Measurements from ENCODE around the gene RRAS2. TPM values are rescaled to one million over a fixed set of nuclear protein-coding genes. Genes with fewer than 3 reads are reported as not detected.

The RRAS2 gene
- total and polyA plus RNA-seq, 2 of the 4 experiments (the other 2 are of a cell fraction): 85.5 to 106 TPM

GRCh38 chr11:14386081-14386480, 27.1 kb upstream of the RRAS2 start:
- no peak overlapping the region for H3K14ac ChIP-seq (replicated peaks; ENCODE audit: low read depth, low read length)

More at GRCh38 chr11:14386081-14386480, 27.1 kb upstream of the RRAS2 start:
- Histone ChIP-seq H2AK9ac (replicated peaks; ENCODE audit: low read depth, low read length, poor library complexity) (no peak overlapping the region), H3K56ac (ENCODE audit: extremely low read depth, insufficient read depth, low read length) (no peak overlapping the region), H2AK5ac (ENCODE audit: low read depth, low read length) (no peak overlapping the region), H3K4ac (ENCODE audit: low read depth, low read length) (no peak overlapping the region), H4K20me1 (ENCODE audit: insufficient read depth, low read length) (no peaks in the 10 kb centered on the region), H3K4me1 (ENCODE audit: control insufficient read depth, insufficient read depth, low read length) (peaks cover 2% of the 10 kb centered on the region), H2BK20ac (ENCODE audit: low read depth, low read length) (no peak overlapping the region), H3K9me3 (ENCODE audit: control insufficient read depth, insufficient read depth, low read length) (no peaks in the 10 kb centered on the region), H3K9me1 (ENCODE audit: insufficient read depth, low read length) (0 out of 2 replicates have a peak, but pooled peaks cover 3% of the 10 kb centered on the region), H2AFZ (replicated peaks; ENCODE audit: low read length, poor library complexity) (no peak overlapping the region), H3K36me3 (ENCODE audit: control insufficient read depth, insufficient read depth, low read length) (no peaks in the 10 kb centered on the region), H3K4me3 (ENCODE audit: insufficient read depth, low read depth, low read length) (no peak overlapping the region), H2BK5ac (ENCODE audit: low read depth, low read length, poor library complexity, severe bottlenecking) (no peak overlapping the region), H3K27me3 (ENCODE audit: control insufficient read depth, insufficient read depth, low read length) (no peaks in the 10 kb centered on the region), H3K4me2 (ENCODE audit: low read depth, low read length) (no peak overlapping the region), H3K79me1 (ENCODE audit: low read depth in 1 of 2, low read length in 2 of 2) (no peaks in the 10 kb centered on the region), H2BK15ac (ENCODE audit: low read depth, low read length) (no peak overlapping the region), H4K5ac (ENCODE audit: low read depth, low read length) (no peak overlapping the region), H3K23ac (ENCODE audit: low read depth, low read length) (no peak overlapping the region), H3K18ac (ENCODE audit: low read depth, low read length) (no peak overlapping the region), H4K8ac (ENCODE audit: low read depth in 2 of 2, low read length in 2 of 2) (no peak overlapping the region), H4K91ac (ENCODE audit: insufficient read depth, low read depth, low read length) (no peak overlapping the region), H2BK120ac (ENCODE audit: low read depth, low read length) (no peak overlapping the region), H3K27ac (ENCODE audit: insufficient read depth, low read length) (no peak overlapping the region), H3K9ac (ENCODE audit: low read depth, low read length) (no peak overlapping the region)
- no peak for DNase-seq
- ATAC-seq (ENCODE audit: low read depth): no peak
- dilution Hi-C loops (cut with HindIII; ENCODE audit: low sequenced_read_pairs, unreplicated experiment): no loop called here
- TF ChIP-seq FOS (IDR thresholded peaks at IDR 0.05; ENCODE audit: low read depth, low read length) (no peak), MAZ (IDR thresholded peaks at IDR 0.05; ENCODE audit: borderline replicate concordance, low read depth, low read length) (no peak), USF2 (IDR thresholded peaks at IDR 0.05; ENCODE audit: low read depth, low read length) (no peak), CEBPB (IDR thresholded peaks at IDR 0.05; ENCODE audit: low read depth, low read length) (no peak), RAD21 (IDR thresholded peaks at IDR 0.05; ENCODE audit: low read length) (no peak), CHD1 (IDR thresholded peaks at IDR 0.05; ENCODE audit: low read depth, low read length) (no peak), MXI1 (IDR thresholded peaks at IDR 0.05; ENCODE audit: borderline replicate concordance, low read depth, low read length) (no peak), RFX5 (IDR thresholded peaks at IDR 0.05; ENCODE audit: low read depth, low read length) (no peak), MAFK (IDR thresholded peaks at IDR 0.05; ENCODE audit: low read depth, low read length) (no peak), RCOR1 (IDR thresholded peaks at IDR 0.05; ENCODE audit: insufficient replicate concordance, low read length) (no peak), SMC3 (IDR thresholded peaks at IDR 0.05; ENCODE audit: low read depth, low read length) (no peak), POLR2A (IDR thresholded peaks at IDR 0.05; ENCODE audit: low read depth, low read length) (no peak), BHLHE40 (IDR thresholded peaks at IDR 0.05; ENCODE audit: low read depth, low read length) (no peak)
- CTCF ChIA-PET: interaction anchor here (0.8 kb wide), 1 partner anchor 9 kb away, joined by 3 read pairs; no protein-coding TSS in a partner anchor
- POLR2A ChIA-PET (ENCODE audit: unreplicated experiment): no interaction called here
- in situ Hi-C loops (cut with MboI; ENCODE audit: low sequenced_read_pairs): no loop called here
- no TSS peak for BruUV-seq (replicated peaks)
- intact Hi-C loops (cut with micrococcal nuclease): no loop called here
